ENCODE measurements around the gene DDAH1. TPM values are rescaled to one million over a fixed set of nuclear protein-coding genes. Genes with fewer than 3 reads are reported as not detected.

Gene DDAH1
- total and polyA plus RNA-seq, 5 donors, result 3.8 to 10.1 (median 5.6) TPM

DNA sequence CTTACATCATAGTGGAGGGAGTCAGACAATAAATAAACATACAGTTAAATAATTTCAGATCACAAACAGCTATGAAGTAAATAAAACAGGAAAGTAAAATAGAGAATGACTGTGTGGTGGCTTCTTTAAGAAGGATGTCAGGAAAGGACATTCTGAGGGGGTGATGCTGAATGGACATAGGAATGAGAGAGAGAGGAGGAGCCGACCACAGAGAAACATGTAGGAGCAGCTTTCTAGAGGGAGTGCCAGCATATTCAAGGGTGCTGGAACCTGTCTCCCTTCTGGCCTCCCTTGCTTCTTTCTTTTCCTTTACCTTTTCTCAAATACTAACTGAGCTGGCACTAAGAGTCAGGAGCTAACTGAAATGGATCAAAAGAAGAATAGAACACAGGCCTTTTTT lies 168.0 kb downstream of the DDAH1 start:
- 56% methylated on average over 1 of the region's 1 CpG for WGBS
- intact Hi-C loops (cut with DNase I), result no loop called here

DNA sequence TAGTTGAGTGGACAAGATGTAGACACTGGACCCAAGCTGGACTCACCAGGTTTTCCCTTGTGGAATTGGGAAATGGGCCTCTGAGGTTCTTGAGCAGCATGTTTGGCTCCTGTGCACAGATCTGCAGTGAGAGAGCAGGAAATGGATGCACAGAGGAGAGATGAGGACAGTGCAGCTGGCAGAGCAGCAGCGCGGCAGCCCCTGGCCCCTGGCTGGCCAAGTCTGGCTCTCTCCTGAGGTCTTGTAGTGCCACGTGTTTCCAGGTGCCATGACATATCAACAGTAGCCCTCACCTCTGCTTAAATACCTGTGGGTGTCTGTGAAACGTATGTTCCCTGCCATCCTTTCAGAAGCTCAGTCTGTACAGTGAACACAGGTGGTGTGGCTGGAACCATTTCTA lies 169.3 kb downstream of the DDAH1 start:
- ATAC-seq (no peak), DNase-seq (no peak)
- Histone ChIP-seq H3K27ac (ENCODE audit: low read length) (no peak overlapping the region), H3K9me3 (ENCODE audit: control insufficient read depth, low read length) (no peaks in the 10 kb centered on the region), H3K4me1 (ENCODE audit: control insufficient read depth, insufficient read depth, low read length) (peaks cover 2% of the 10 kb centered on the region), H3K27me3 (ENCODE audit: control insufficient read depth, insufficient read depth) (no peaks in the 10 kb centered on the region), H3K4me3 (ENCODE audit: low read length) (no peak overlapping the region)
- intact Hi-C loops (cut with DNase I), result no loop called here
- 85% methylated on average over 4 of the region's 4 CpGs for WGBS

More for the DNA sequence above, 168.0 kb downstream of the DDAH1 start:
- Histone ChIP-seq H3K9me3 (ENCODE audit: control insufficient read depth, low read length) (no peaks in the 10 kb centered on the region), H3K4me1 (ENCODE audit: control insufficient read depth, insufficient read depth, low read length) (peaks cover 2% of the 10 kb centered on the region), H3K27me3 (ENCODE audit: control insufficient read depth, insufficient read depth) (no peaks in the 10 kb centered on the region), H3K27ac (ENCODE audit: low read length) (no peak overlapping the region), H3K4me3 (ENCODE audit: low read length) (no peak overlapping the region)
- no peak for ATAC-seq
- DNase-seq, result no peak

DNA sequence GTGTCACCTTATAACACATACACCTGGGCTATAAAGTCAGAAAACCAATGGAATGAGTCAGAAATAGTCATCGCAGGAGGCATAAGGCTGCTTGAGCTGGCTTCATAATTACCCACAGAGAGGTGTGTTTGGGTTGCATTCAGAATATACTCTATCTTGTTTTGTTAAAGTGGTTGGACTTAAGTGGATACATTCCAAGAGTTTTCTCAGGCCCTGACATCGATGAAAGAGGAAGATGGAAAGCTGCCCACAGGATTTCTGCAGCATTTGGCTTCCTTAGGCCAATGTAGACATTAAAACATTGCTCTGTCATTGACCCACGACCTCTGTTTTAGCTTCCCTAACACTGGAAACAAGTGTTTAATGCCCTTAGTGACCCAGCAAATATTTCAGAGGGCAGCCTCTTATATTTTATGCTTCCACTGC lies 169.9 kb downstream of the DDAH1 start:
- Histone ChIP-seq H3K27me3 (ENCODE audit: control insufficient read depth, insufficient read depth) (no peaks in the 10 kb centered on the region), H3K27ac (ENCODE audit: low read length) (no peak overlapping the region), H3K4me1 (ENCODE audit: control insufficient read depth, insufficient read depth, low read length) (peaks cover 2% of the 10 kb centered on the region), H3K9me3 (ENCODE audit: control insufficient read depth, low read length) (no peaks in the 10 kb centered on the region), H3K4me3 (ENCODE audit: low read length) (no peak overlapping the region)
- 42% methylated on average over 3 of the region's 3 CpGs for WGBS
- ATAC-seq (no peak), DNase-seq (no peak)
- intact Hi-C loops (cut with DNase I), result no loop called here

DNA sequence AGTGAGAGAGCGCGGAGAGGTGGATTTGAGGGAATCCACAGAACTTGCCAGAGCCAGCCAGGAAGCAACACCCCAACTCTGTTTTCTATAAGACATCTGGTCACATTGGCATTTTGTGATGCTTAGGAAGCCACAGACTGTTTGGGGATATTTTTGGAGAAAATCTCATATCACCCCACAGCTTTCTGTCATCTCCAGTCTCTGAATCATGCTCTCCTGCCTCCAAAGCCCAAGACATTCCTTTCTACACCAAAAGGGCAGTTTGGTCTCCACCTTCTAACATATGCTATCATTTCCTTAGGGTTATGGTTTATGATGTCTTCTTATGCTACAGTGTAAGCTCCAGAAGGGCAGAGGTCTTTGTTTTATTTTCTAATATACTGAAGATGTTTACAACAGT lies 174.1 kb downstream of the DDAH1 start:
- intact Hi-C loops (cut with DNase I), result no loop called here
- DNase-seq (no peak), ATAC-seq (no peak)
- H3K9me3 ChIP-seq (ENCODE audit: control insufficient read depth, low read length), result no peaks in the 10 kb centered on the region
- no peaks in the 10 kb centered on the region for H3K27me3 ChIP-seq (ENCODE audit: control insufficient read depth, insufficient read depth)
- no peak overlapping the region for H3K4me3 ChIP-seq (ENCODE audit: low read length)
- no peak overlapping the region for H3K27ac ChIP-seq (ENCODE audit: low read length)
- no peaks in the 10 kb centered on the region for H3K4me1 ChIP-seq (ENCODE audit: control insufficient read depth, insufficient read depth, low read length)
- WGBS, result 96% methylated on average over 2 of the region's 2 CpGs

DNA sequence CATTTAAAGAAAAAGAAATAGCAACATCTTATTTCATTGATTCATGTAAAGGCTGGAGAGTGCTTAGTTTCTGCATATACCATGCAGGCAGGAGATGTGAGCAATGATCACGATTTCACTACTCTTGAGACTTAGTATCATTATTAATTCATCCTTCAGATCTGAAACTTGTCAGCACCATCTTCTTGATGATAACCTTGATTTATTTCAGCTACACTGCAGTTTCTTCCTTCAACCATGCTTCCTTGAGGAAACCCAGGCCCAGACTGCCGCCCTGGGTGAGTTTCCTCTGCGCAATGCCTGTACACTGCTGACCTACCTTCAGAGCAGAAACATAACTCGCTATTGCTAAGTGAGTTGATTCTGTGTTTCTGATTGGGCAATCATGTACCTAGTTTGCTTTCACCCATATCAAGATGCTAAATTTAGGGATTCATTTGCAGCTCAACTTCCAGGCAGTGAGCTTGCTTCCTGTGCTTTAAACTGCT lies 175.1 kb downstream of the DDAH1 start:
- 80% methylated on average over 4 of the region's 4 CpGs for WGBS
- intact Hi-C loops (cut with DNase I), result no loop called here
- H3K27me3 ChIP-seq (ENCODE audit: control insufficient read depth, insufficient read depth), result no peaks in the 10 kb centered on the region
- H3K27ac ChIP-seq (ENCODE audit: low read length), result no peak overlapping the region
- no peak overlapping the region for H3K4me3 ChIP-seq (ENCODE audit: low read length)
- H3K4me1 ChIP-seq (ENCODE audit: control insufficient read depth, insufficient read depth, low read length), result no peaks in the 10 kb centered on the region
- peak in 1 of 2 donors; percentile 39 for ATAC-seq
- no peak for DNase-seq
- H3K9me3 ChIP-seq (ENCODE audit: control insufficient read depth, low read length), result no peaks in the 10 kb centered on the region

DNA sequence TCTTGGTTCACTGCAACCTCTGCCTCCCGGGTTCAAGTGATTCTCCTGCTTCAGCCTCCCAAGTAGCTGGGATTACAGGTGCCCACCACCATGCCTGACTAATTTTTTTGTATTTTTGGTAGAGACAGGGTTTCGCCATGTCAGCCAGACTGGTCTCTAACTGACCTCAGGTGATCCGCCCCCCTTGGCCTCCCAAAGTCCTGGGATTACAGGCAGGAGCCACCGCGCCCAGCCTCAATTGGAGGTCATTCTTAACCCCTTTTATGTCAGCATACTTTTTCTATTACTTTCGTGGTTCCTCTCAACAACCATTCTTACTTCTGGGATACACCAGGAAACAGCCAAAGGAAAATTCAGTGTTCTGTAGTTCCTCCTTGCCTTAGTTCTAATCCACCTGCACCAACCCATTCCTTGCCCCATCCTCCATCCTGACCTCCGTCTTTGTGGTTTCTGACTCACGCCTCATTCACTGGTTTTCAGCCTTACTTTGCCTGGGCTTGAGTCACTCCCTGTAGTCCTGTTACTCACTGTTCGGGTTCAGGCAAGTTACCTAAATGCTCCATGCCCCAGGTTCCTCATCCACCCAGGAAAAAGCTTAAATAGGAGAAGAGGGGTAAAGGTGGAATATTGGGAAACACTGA lies 175.6 kb downstream of the DDAH1 start:
- no peak overlapping the region for H3K4me3 ChIP-seq (ENCODE audit: low read length)
- intact Hi-C loops (cut with DNase I), result no loop called here
- no peaks in the 10 kb centered on the region for H3K27me3 ChIP-seq (ENCODE audit: control insufficient read depth, insufficient read depth)
- WGBS, result 90% methylated on average over 9 of the region's 9 CpGs
- DNase-seq (no peak), ATAC-seq (no peak)
- H3K27ac ChIP-seq (ENCODE audit: low read length), result no peak overlapping the region
- H3K9me3 ChIP-seq (ENCODE audit: control insufficient read depth, low read length), result no peaks in the 10 kb centered on the region
- no peaks in the 10 kb centered on the region for H3K4me1 ChIP-seq (ENCODE audit: control insufficient read depth, insufficient read depth, low read length)

DNA sequence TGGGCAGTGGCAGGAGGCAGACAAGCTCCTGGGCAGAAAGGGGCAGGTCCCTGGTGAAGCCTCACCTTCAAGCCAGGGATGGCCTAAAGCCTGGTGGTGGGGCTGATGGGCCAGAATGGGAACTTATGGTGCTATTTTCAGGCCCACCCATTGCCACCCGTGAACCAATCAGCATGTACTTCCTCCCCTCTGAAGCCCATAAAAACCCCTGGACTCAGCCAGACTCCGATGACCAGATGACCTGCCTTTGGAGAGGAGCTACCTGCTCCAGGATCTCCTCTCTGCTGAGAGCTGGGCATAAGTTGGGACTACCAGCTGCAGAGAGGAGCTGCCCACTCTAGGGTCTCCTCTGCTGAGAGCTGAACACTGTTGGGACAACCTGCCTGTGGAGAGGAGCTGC lies 180.8 kb downstream of the DDAH1 start:
- ATAC-seq (no peak), DNase-seq (no peak)
- 97% methylated on average over 2 of the region's 2 CpGs for WGBS
- no peaks in the 10 kb centered on the region for H3K9me3 ChIP-seq (ENCODE audit: control insufficient read depth, low read length)
- no peaks in the 10 kb centered on the region for H3K4me1 ChIP-seq (ENCODE audit: control insufficient read depth, insufficient read depth, low read length)
- no peak overlapping the region for H3K4me3 ChIP-seq (ENCODE audit: low read length)
- H3K27me3 ChIP-seq (ENCODE audit: control insufficient read depth, insufficient read depth), result no peaks in the 10 kb centered on the region
- H3K27ac ChIP-seq (ENCODE audit: low read length), result no peak overlapping the region
- intact Hi-C loops (cut with DNase I), result no loop called here

DNA sequence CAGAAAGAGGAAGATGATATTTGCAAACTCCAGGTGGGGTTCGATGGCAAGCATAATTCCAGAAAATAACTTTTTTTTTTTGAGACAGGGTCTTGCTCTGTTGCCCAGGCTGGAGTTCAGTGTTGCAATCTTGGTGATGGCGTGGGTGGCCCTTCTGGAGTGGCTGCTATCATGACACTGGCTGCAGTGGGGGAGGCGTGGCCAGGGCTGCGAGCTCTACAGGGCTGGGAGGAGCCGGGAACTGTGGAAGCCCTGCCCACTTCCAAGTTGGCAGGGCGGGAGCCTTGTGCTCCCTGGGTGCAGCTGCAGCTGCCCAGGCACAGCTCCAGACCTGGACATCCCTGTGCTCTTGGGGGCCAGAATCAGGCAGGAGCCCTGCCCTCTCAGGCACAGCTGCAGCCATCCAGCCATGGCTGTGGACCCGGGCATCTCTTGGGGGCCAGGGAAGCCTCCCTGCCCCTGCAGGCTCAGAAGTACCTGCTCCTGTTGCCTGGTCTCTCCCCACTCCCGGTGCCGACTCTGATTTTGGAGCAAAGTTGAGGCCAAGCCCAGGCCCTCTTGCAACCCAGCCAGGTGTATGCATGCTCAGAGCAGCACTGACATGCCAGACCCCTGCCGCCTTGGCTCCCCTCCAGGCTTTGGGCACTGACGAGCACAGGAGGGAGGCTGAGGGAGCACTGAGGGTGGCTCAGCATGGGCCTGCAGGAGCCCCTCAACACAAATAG lies 181.3 kb downstream of the DDAH1 start:
- H3K27me3 ChIP-seq (ENCODE audit: control insufficient read depth, insufficient read depth), result no peaks in the 10 kb centered on the region
- ATAC-seq (peak; percentile 59 to 63), DNase-seq (peak in 1 of 3 donors; percentile 62)
- 89% methylated on average over 11 of the region's 11 CpGs for WGBS
- no peak overlapping the region for H3K4me3 ChIP-seq (ENCODE audit: low read length)
- intact Hi-C loops (cut with DNase I), result no loop called here
- H3K9me3 ChIP-seq (ENCODE audit: control insufficient read depth, low read length), result no peaks in the 10 kb centered on the region
- H3K27ac ChIP-seq (ENCODE audit: low read length), result no peak overlapping the region
- no peaks in the 10 kb centered on the region for H3K4me1 ChIP-seq (ENCODE audit: control insufficient read depth, insufficient read depth, low read length)

DNA sequence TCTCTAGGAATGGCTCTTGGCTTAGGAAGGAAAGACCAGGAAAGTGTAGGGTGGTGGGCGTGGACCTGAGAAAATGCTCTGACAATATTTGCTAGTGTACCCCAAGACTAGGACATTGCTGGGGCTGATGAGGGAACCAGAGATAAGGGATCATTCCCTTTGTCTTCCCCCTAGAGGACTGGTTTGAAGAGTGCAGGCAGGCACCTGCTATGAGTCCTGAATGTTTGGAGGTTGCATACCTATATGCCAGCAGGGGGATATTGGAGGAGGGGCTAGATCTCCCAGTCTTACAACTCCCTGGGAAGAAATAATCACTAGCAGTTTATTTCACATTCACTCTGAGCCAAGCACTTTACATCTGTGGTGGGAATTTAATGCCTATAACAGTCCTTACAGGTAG lies 182.5 kb downstream of the DDAH1 start:
- H3K4me3 ChIP-seq (ENCODE audit: low read length), result no peak overlapping the region
- H3K27ac ChIP-seq (ENCODE audit: low read length), result no peak overlapping the region
- H3K9me3 ChIP-seq (ENCODE audit: control insufficient read depth, low read length), result no peaks in the 10 kb centered on the region
- ATAC-seq, result no peak
- WGBS, result 96% methylated on average over 1 of the region's 1 CpG
- DNase-seq, result no peak
- no peaks in the 10 kb centered on the region for H3K27me3 ChIP-seq (ENCODE audit: control insufficient read depth, insufficient read depth)
- no peaks in the 10 kb centered on the region for H3K4me1 ChIP-seq (ENCODE audit: control insufficient read depth, insufficient read depth, low read length)
- intact Hi-C loops (cut with DNase I), result no loop called here

DNA sequence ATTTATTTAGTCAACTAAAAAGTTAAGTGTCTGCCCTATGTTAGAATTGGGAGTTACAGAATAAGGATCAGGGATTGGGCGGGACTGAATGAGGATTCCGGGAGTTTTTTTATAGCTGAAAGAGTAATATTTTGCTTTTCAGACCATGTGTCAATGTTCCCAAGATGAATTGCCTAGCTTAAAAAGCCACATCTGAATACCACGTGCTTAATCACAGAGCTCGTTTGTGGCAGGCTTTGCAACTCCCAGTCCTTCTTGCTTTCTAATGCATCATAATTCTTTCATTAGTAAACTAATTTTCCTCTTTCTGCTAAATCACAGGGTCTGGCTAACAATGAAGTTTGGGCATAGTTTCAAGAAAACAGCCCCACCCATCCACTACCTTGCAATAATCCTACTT lies 184.3 kb downstream of the DDAH1 start:
- no peak for ATAC-seq
- Histone ChIP-seq H3K4me3 (ENCODE audit: low read length) (no peak overlapping the region), H3K9me3 (ENCODE audit: control insufficient read depth, low read length) (no peaks in the 10 kb centered on the region), H3K27ac (ENCODE audit: low read length) (no peak overlapping the region), H3K27me3 (ENCODE audit: control insufficient read depth, insufficient read depth) (no peaks in the 10 kb centered on the region), H3K4me1 (ENCODE audit: control insufficient read depth, insufficient read depth, low read length) (no peaks in the 10 kb centered on the region)
- intact Hi-C loops (cut with DNase I), result no loop called here
- 87% methylated on average over 4 of the region's 4 CpGs for WGBS
- DNase-seq, result no peak

DNA sequence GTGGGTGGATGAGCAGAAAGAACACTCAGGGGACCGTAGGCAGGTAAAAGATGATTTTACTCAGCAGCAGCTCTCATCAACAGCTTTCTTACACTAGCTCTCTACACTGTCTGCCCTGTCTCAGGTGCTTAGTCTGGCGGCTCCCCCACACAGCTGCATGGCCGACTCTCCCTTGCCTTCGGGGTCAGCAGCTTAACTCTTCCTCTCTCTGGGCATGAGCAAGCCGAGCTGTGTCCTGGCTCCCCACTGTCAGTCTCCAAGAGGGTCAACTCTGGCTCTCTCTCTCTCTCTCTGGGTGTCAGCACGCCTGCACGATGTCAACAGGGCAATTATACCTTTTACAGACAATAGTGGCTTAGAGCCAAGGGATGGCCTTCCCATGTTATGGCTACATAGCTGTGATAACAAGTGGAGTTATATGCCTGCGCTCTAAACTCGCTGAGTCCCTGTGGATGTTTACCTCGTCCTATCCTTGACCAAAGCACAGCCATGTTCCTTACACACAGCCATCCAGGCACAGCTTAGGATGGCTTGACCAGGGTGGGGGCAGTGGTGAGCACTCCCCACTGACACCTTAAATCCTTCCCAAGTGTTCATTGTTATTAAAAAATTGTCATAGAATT lies 185.4 kb downstream of the DDAH1 start:
- no peak overlapping the region for H3K4me3 ChIP-seq (ENCODE audit: low read length)
- WGBS, result 75% methylated on average over 10 of the region's 10 CpGs
- DNase-seq, result no peak

More for the DNA sequence above, 185.4 kb downstream of the DDAH1 start:
- H3K9me3 ChIP-seq (ENCODE audit: control insufficient read depth, low read length), result no peaks in the 10 kb centered on the region
- H3K27ac ChIP-seq (ENCODE audit: low read length), result no peak overlapping the region
- no peaks in the 10 kb centered on the region for H3K27me3 ChIP-seq (ENCODE audit: control insufficient read depth, insufficient read depth)
- intact Hi-C loops (cut with DNase I), result no loop called here
- ATAC-seq, result no peak
- no peaks in the 10 kb centered on the region for H3K4me1 ChIP-seq (ENCODE audit: control insufficient read depth, insufficient read depth, low read length)

Data from right cardiac atrium (tissue), 5 donors.